SIG-M5 treated with dmso at 0.1 percent for 504 hours (cell line): ENCODE results near the gene APBB2.

Experiments used
- DNase-seq: peaks from one replicate; lab custom pipeline; 2025; ENCODE audit not compliant: unreplicated experiment; lab: John Stamatoyannopoulos, UW

Gene APBB2

DNA sequence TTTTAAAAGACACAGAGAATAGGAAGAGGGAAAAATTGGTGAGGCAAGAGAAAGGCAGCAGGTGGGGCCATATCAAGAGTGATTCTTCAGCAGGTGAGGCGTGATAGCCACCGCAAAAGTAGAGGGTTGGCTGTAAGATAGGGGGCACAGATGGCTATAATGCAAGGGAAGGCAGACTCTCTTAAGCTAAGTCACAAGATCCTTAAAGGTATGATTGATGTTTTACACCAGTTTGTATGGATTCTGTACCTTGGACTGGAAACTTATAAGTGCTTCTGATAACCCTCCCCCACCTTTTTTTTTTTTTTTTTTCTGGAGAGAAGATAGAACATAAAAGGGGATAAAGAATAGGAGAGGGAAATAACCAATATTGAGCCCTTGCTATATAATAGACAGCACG lies 424.6 kb downstream of the APBB2 start:
- no peak for DNase-seq

- peak; percentile 10 for DNase-seq
Measured at GRCh38 chr4:40789031-40789430, 425.3 kb downstream of the APBB2 start.

DNA sequence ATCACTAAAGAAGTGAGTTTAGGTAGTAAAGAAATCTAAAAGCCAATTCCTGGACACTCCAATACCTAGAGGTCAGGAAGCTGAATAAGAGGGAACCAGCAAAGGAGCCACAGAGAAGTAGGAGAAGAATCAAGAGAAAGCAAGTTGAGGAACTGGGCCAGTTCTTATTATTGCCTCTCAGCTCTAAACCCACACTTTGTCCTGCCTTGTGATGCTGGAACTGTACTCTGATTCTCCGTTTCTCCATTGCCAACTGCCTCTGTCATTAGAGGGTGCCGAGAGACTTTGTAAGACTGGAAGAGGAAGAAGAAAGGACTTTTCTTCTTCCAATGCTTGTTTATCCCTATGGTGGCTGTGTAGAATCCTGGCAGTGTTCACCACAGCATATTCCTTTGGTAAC lies 426.0 kb downstream of the APBB2 start:
- DNase-seq: no peak

GRCh38 chr4:40785727-40786126 lies 428.6 kb downstream of the APBB2 start:
- DNase-seq: no peak

GRCh38 chr4:40782876-40783275 lies 431.5 kb downstream of the APBB2 start:
- DNase-seq: no peak

GRCh38 chr4:40778090-40778489 lies 436.3 kb downstream of the APBB2 start:
- no peak for DNase-seq

GRCh38 chr4:40769266-40769665 lies 445.1 kb downstream of the APBB2 start:
- no peak for DNase-seq

DNA sequence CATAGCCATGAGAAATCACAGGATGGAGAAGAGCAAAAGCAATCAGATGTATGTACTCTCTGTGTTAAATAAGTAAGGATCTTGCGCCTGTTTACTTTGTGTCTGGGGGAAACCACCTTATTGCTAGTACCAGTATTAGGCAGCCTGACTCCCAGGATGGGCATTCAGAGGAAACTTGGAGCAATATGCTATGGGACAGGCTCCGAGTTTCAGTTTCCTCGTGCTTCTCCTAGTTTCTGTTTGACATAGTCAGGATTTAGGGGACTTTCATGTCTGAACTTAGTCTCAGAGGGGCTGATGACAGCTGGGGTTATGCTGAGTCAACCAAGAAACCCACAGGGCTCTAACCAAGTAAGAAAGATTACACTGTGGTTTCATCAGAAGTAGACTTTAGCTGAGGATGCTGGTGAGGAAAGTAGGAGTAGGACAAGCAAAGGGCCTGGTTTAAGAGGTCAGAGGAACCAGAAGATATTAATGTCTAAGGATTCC lies 451.1 kb downstream of the APBB2 start:
- peak; percentile 66 for DNase-seq
